Measurements from ENCODE around the gene TLL1.

DNA sequence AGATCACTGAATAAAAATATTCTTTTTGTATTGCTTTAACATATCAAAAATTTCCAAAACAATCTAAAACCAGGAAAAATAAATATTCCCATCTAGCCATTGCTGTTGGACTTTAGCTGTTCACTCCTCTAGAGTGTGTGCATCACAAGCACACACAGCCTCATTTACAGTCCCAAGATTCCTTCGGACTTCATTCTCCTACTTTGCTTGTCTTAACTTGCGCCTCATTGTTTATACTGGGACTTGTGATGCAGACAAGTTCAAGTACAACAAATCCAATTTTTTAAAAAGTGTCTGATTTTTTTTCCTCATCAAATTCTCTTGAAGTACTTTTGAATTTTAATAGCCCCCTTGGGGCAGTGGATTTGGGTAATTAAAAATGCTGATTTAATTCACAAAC lies 55.6 kb downstream of the TLL1 start:
- TF ChIP-seq CTCF (IDR thresholded peaks at IDR 0.05) (no peak), CHD2 (IDR thresholded peaks at IDR 0.05; ENCODE audit: low read length, partially characterized antibody) (no peak), POLR2AphosphoS2 (conservative IDR thresholded peaks at IDR 0.05; ENCODE audit: low read length) (no peak), RCOR1 (IDR thresholded peaks at IDR 0.05; ENCODE audit: low read depth, low read length) (no peak), POLR2A (IDR thresholded peaks at IDR 0.05; ENCODE audit: low read length) (no peak), ESRRA (IDR thresholded peaks at IDR 0.05; ENCODE audit: borderline replicate concordance, low read length) (no peak), CHD4 (IDR thresholded peaks at IDR 0.05; ENCODE audit: borderline replicate concordance) (no peak), SMC3 (IDR thresholded peaks at IDR 0.05) (no peak)
- TF ChIP-seq, protein P1, sequence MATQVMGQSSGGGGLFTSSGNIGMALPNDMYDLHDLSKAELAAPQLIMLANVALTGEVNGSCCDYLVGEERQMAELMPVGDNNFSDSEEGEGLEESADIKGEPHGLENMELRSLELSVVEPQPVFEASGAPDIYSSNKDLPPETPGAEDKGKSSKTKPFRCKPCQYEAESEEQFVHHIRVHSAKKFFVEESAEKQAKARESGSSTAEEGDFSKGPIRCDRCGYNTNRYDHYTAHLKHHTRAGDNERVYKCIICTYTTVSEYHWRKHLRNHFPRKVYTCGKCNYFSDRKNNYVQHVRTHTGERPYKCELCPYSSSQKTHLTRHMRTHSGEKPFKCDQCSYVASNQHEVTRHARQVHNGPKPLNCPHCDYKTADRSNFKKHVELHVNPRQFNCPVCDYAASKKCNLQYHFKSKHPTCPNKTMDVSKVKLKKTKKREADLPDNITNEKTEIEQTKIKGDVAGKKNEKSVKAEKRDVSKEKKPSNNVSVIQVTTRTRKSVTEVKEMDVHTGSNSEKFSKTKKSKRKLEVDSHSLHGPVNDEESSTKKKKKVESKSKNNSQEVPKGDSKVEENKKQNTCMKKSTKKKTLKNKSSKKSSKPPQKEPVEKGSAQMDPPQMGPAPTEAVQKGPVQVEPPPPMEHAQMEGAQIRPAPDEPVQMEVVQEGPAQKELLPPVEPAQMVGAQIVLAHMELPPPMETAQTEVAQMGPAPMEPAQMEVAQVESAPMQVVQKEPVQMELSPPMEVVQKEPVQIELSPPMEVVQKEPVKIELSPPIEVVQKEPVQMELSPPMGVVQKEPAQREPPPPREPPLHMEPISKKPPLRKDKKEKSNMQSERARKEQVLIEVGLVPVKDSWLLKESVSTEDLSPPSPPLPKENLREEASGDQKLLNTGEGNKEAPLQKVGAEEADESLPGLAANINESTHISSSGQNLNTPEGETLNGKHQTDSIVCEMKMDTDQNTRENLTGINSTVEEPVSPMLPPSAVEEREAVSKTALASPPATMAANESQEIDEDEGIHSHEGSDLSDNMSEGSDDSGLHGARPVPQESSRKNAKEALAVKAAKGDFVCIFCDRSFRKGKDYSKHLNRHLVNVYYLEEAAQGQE (IDR thresholded peaks at IDR 0.05), result no peak

Measured in A549 (cell line).